ENCODE data around the gene FAM219A.

- no peak for TF ChIP-seq CREB5 (CRISPR knock-in tag; IDR thresholded peaks at IDR 0.05; ENCODE audit: low read depth)
- no peak for TF ChIP-seq SNAI2 (CRISPR knock-in tag; IDR thresholded peaks at IDR 0.05)
- no peak for TF ChIP-seq TOX (CRISPR knock-in tag; IDR thresholded peaks at IDR 0.05; ENCODE audit: borderline replicate concordance)
- TF ChIP-seq TCF4 (CRISPR knock-in tag; IDR thresholded peaks at IDR 0.05; ENCODE audit: borderline replicate concordance) = no peak
- no peak for TF ChIP-seq ZFP3 (CRISPR knock-in tag; IDR thresholded peaks at IDR 0.05)
- TF ChIP-seq TSHZ2 (CRISPR knock-in tag; IDR thresholded peaks at IDR 0.05) = no peak
Observed at GRCh38 chr9:34400686-34401602, 57.4 kb downstream of the FAM219A start.

Measured in SK-N-SH treated with all-trans-retinoic acid at 6 μM for 48 hours (cell line).